Loucy (cell line): Measurements from ENCODE around the gene TSC2.
A peak's percentile ranks its signal among the peaks of the same experiment; 100 is the strongest.

Source experiments
- H2AFZ ChIP-seq: fragments of 200-600 bp; sonication (generic); 2 replicates; pipeline ENCODE4 v1.6.0; 2016; ENCODE audit warnings: antibody characterized with exemption, mild to moderate bottlenecking, low read length, moderate library complexity
- H3F3A ChIP-seq: fragments of 200-600 bp; 2 replicates; pipeline ENCODE4 v1.6.0; 2016; ENCODE audit warnings: antibody characterized with exemption, low read depth, mild to moderate bottlenecking
- H3K27me3 ChIP-seq: fragments of 200-600 bp; sonication (generic); 2 replicates; pipeline ENCODE4 v1.6.1; 2014; ENCODE audit warnings: low read length, mild to moderate bottlenecking; ENCODE audit not compliant: insufficient read depth, poor library complexity, severe bottlenecking
- H3K36me3 ChIP-seq: fragments of 200-600 bp; sonication (generic); 2 replicates; pipeline ENCODE4 v1.6.1; 2016; ENCODE audit warnings: low read length; ENCODE audit not compliant: insufficient read depth
- H3K4me1 ChIP-seq: fragments of 200-600 bp; sonication (generic); 2 replicates; pipeline ENCODE4 v1.5.1; 2014; ENCODE audit warnings: low read length, mild to moderate bottlenecking; ENCODE audit not compliant: insufficient read depth, poor library complexity, severe bottlenecking
- H3K4me2 ChIP-seq: fragments of 200-600 bp; sonication (generic); 2 replicates; pipeline ENCODE4 v1.6.0; 2014; ENCODE audit warnings: antibody characterized with exemption, low read length, low read depth, mild to moderate bottlenecking; ENCODE audit not compliant: poor library complexity, severe bottlenecking
- H3K4me3 ChIP-seq: fragments of 200-600 bp; sonication (generic); 2 replicates; pipeline ENCODE4 v1.5.1; 2014; ENCODE audit warnings: low read length, mild to moderate bottlenecking, mixed read lengths; ENCODE audit not compliant: poor library complexity, severe bottlenecking
- H3K79me2 ChIP-seq: fragments of 200-600 bp; sonication (generic); 2 replicates; pipeline ENCODE4 v1.6.1; 2014; ENCODE audit warnings: low read length; ENCODE audit not compliant: insufficient read depth
- H3K9ac ChIP-seq: fragments of 200-600 bp; sonication (generic); 2 replicates; pipeline ENCODE4 v1.6.0; 2014; ENCODE audit warnings: mild to moderate bottlenecking, low read depth, low read length, moderate library complexity; ENCODE audit not compliant: poor library complexity, severe bottlenecking
- H3K9me2 ChIP-seq: fragments of 200-600 bp; sonication (generic); replicated peaks from 2 replicates; pipeline ENCODE4 v1.6.1; 2016; ENCODE audit warnings: low read depth, low read length, mixed read lengths
- H3K9me3 ChIP-seq: fragments of 200-600 bp; sonication (generic); 2 replicates; pipeline ENCODE4 v1.6.1; 2014; ENCODE audit warnings: mild to moderate bottlenecking, antibody characterized with exemption, low read length, low read depth; ENCODE audit not compliant: insufficient read depth
- H4K20me1 ChIP-seq: fragments of 200-600 bp; sonication (generic); 2 replicates; pipeline ENCODE4 v1.6.0; 2014; ENCODE audit warnings: antibody characterized with exemption, low read length, mild to moderate bottlenecking; ENCODE audit not compliant: insufficient read depth, poor library complexity, severe bottlenecking
- EZH2phosphoT487 ChIP-seq: fragments of 200-600 bp; IDR thresholded peaks from 2 replicates; pipeline ENCODE4 v1.6.1; 2018; ENCODE audit warnings: antibody characterized with exemption, mild to moderate bottlenecking, moderate library complexity, borderline replicate concordance
- TF ChIP-seq, protein P1 (sequence below): fragments of 200-600 bp; sonication (generic); conservative IDR thresholded peaks from 2 replicates; pipeline ENCODE4 v1.5.1; 2014; ENCODE audit warnings: mild to moderate bottlenecking, antibody characterized with exemption, low read length

The TSC2 gene

DNA sequence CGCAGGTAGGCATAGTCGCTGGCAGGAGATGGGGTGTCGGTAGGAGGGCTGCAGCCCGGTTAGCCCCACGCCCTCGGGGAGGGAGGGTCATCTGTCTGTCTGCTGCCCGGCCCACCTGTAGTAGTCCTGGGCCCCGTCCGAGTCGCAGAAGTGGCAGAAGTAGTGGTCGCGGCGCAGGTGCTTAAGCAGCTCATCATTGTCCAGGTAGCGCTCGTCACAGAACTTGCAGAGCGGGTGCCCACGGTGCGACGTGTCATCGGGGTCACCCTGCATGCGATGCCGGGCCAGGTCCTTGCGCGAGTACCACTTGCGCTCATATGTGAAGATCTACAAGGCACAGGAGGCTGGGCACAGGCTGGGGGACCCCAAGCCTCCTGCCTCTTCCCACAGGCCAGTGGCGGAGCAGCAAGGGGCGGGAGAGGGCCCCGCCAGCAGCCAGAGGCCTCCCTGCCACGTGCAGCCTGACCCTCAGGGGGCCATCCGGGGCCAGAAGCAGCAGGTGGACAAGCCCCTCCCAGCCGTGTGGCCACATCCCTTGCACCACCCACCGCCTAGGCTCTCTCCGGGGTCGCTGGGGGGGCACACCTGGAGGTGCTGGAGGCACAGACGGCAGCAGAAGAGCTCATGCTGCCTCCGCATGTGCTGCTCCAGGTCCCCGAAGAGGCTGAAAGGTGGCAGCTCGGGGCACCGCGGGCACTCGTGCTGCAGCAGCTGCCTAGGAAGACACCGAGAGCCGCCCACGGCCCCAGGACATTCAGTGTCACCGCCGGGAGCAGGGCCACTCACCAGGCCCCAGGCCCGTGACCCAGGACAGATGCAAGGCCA, 45.2 kb upstream of the TSC2 start:
- Histone ChIP-seq H3K9me2 (no peaks in the 10 kb centered on the region), H2AFZ (no peak overlapping the region), H3K4me1 (no peaks in the 10 kb centered on the region), H3K9me3 (no peaks in the 10 kb centered on the region), H3K27me3 (no peaks in the 10 kb centered on the region), H4K20me1 (peaks cover 8% of the 10 kb centered on the region), H3K36me3 (peaks cover 28% of the 10 kb centered on the region; the same call in 1 of the 2 replicates), H3K79me2 (peaks cover 37% of the 10 kb centered on the region), H3F3A (no peaks in the 10 kb centered on the region), H3K9ac (no peak overlapping the region), H3K4me3 (no peak overlapping the region), H3K4me2 (no peak overlapping the region)
- TF ChIP-seq, protein P1, sequence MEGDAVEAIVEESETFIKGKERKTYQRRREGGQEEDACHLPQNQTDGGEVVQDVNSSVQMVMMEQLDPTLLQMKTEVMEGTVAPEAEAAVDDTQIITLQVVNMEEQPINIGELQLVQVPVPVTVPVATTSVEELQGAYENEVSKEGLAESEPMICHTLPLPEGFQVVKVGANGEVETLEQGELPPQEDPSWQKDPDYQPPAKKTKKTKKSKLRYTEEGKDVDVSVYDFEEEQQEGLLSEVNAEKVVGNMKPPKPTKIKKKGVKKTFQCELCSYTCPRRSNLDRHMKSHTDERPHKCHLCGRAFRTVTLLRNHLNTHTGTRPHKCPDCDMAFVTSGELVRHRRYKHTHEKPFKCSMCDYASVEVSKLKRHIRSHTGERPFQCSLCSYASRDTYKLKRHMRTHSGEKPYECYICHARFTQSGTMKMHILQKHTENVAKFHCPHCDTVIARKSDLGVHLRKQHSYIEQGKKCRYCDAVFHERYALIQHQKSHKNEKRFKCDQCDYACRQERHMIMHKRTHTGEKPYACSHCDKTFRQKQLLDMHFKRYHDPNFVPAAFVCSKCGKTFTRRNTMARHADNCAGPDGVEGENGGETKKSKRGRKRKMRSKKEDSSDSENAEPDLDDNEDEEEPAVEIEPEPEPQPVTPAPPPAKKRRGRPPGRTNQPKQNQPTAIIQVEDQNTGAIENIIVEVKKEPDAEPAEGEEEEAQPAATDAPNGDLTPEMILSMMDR = no peak
- no peak for TF ChIP-seq EZH2phosphoT487

DNA sequence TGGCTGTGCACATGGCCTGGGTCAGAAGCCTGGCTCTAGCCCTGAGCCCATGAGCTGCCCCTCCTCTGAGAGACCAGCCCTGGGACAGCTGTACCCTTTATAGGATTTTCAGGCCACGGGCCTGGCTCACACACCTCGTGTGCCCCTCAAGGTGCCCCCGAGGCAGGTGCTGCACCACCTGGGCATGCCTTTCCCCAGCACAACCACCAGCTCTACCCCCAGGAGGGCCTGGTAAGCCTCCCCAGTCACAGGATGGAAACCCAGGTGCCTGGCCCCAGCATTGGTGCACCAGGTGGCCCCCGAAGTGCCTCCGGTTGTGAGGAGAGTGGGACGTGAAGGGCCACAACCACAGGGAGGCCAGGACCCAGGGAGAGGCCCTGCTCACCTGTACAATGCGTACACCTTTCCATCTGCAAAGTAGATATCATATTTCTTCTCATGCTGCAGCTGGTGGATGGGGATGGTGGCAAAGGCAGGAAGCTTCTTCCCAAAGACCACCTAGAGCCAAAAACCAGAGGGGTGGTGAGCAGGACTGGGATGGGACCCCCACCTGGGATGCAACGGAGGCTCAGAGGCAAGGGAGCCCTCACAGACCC, 44.5 kb upstream of the TSC2 start:
- Histone ChIP-seq H3K9me2 (no peaks in the 10 kb centered on the region), H2AFZ (no peak overlapping the region), H3F3A (no peaks in the 10 kb centered on the region), H3K9ac (no peak overlapping the region), H3K4me1 (peaks cover 4% of the 10 kb centered on the region), H3K9me3 (no peaks in the 10 kb centered on the region), H3K27me3 (no peaks in the 10 kb centered on the region), H3K4me3 (no peak overlapping the region), H3K36me3 (peaks cover 28% of the 10 kb centered on the region; the same call in 1 of the 2 replicates), H3K79me2 (peaks cover 44% of the 10 kb centered on the region), H4K20me1 (peaks cover 15% of the 10 kb centered on the region), H3K4me2 (no peak overlapping the region)
- TF ChIP-seq, protein P1 = no peak
- no peak for TF ChIP-seq EZH2phosphoT487

DNA sequence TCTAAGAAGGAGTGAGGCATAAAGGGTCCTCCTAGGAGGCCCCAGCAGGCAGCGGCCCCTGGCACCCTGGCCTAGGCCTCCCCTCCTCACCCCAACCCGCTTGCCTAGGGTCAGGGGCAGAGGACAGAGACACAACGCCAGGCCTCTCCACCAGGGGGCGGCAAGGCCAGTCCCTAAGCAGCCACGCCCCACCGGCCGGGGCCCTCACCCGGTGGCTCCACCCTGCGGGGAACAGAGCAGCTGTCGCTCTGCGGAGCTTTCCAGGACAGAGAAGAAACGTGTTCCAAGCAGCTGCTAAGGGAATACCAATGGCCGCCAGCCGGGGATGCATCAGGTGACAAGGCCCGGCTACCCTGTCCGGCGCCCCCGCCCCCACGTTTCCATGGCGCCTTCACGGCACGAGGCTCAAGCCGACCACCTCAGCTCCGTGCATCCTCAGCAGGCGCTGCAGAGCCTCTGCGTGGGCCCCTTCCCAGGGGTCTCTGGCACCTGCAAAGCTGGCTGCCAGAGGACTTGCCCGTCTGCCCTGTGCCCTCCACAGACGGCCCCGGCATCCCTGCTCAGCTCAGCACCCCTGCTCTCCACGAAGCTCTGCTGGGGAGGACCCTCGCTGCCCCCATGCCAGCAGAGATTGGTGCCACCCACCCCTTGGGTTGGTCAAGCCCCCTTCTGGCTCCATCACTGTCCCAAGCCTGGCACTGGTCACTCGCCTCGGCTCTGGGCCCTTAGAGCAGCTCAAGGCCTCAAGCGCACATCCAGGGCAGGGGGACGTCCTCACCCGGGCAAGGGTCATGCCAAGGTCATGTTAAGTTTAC, 43.8 kb upstream of the TSC2 start:
- H3K4me1 ChIP-seq = peaks cover 4% of the 10 kb centered on the region
- no peak overlapping the region for H2AFZ ChIP-seq
- no peaks in the 10 kb centered on the region for H3K9me2 ChIP-seq
- H3F3A ChIP-seq = no peaks in the 10 kb centered on the region
- no peaks in the 10 kb centered on the region for H3K27me3 ChIP-seq
- peaks cover 28% of the 10 kb centered on the region; the same call in 1 of the 2 replicates for H3K36me3 ChIP-seq
- H3K4me2 ChIP-seq = no peak overlapping the region
- no peaks in the 10 kb centered on the region for H3K9me3 ChIP-seq
- H3K79me2 ChIP-seq = peaks cover 51% of the 10 kb centered on the region
- H3K4me3 ChIP-seq = no peak overlapping the region
- no peak overlapping the region for H3K9ac ChIP-seq
- no peak for TF ChIP-seq EZH2phosphoT487
- TF ChIP-seq, protein P1 = peak; percentile 70
- peaks cover 21% of the 10 kb centered on the region for H4K20me1 ChIP-seq
